ENCODE data around the gene PADI2.

PADI2 gene

GRCh38 chr1:17023102-17023501, 96.1 kb downstream of the PADI2 start:
- no peaks in the 10 kb centered on the region for H3K9me3 ChIP-seq
- H3K27ac ChIP-seq, result no peak overlapping the region
- H3K4me3 ChIP-seq, result no peak overlapping the region
- H3K9ac ChIP-seq, result no peak overlapping the region
- no peak for TF ChIP-seq Cebpa-rat (IDR thresholded peaks at IDR 0.05)
- peaks cover 18% of the 10 kb centered on the region for H3K4me1 ChIP-seq
- peaks cover 99% of the 10 kb centered on the region for H3K36me3 ChIP-seq
- H3K27me3 ChIP-seq, result no peaks in the 10 kb centered on the region
- H4K20me1 ChIP-seq, result peaks cover 20% of the 10 kb centered on the region; the same call in 1 of the 2 replicates
- H3K4me2 ChIP-seq, result no peak overlapping the region

GRCh38 chr1:17021896-17022295, 97.4 kb downstream of the PADI2 start:
- H3K9ac ChIP-seq, result no peak overlapping the region
- no peaks in the 10 kb centered on the region for H3K27me3 ChIP-seq
- peaks cover 8% of the 10 kb centered on the region; the same call in 1 of the 2 replicates for H4K20me1 ChIP-seq
- H3K4me3 ChIP-seq, result no peak overlapping the region
- H3K9me3 ChIP-seq, result no peaks in the 10 kb centered on the region
- peaks cover 18% of the 10 kb centered on the region for H3K4me1 ChIP-seq
- H3K27ac ChIP-seq, result no peak overlapping the region
- no peak for TF ChIP-seq Cebpa-rat (IDR thresholded peaks at IDR 0.05)
- no peak overlapping the region for H3K4me2 ChIP-seq
- peaks cover 95% of the 10 kb centered on the region for H3K36me3 ChIP-seq

GRCh38 chr1:17020502-17020901, 98.7 kb downstream of the PADI2 start:
- H3K4me1 ChIP-seq, result peaks cover 18% of the 10 kb centered on the region
- H3K27me3 ChIP-seq, result no peaks in the 10 kb centered on the region
- peaks cover 81% of the 10 kb centered on the region for H3K36me3 ChIP-seq
- H4K20me1 ChIP-seq, result peaks cover 6% of the 10 kb centered on the region; the same call in 1 of the 2 replicates
- H3K4me2 ChIP-seq, result no peak overlapping the region
- no peak overlapping the region for H3K27ac ChIP-seq
- no peak for TF ChIP-seq Cebpa-rat (IDR thresholded peaks at IDR 0.05)
- H3K9ac ChIP-seq, result no peak overlapping the region
- no peak overlapping the region for H3K4me3 ChIP-seq
- H3K9me3 ChIP-seq, result no peaks in the 10 kb centered on the region

GRCh38 chr1:17018849-17019248, 100.4 kb downstream of the PADI2 start:
- H4K20me1 ChIP-seq, result peaks cover 5% of the 10 kb centered on the region; the same call in 1 of the 2 replicates
- TF ChIP-seq Cebpa-rat (IDR thresholded peaks at IDR 0.05), result no peak
- peaks cover 20% of the 10 kb centered on the region for H3K4me1 ChIP-seq
- no peak overlapping the region for H3K27ac ChIP-seq
- no peak overlapping the region for H3K9ac ChIP-seq
- no peaks in the 10 kb centered on the region for H3K9me3 ChIP-seq
- no peaks in the 10 kb centered on the region for H3K27me3 ChIP-seq
- no peak overlapping the region for H3K4me2 ChIP-seq
- no peak overlapping the region for H3K4me3 ChIP-seq
- peaks cover 66% of the 10 kb centered on the region for H3K36me3 ChIP-seq

GRCh38 chr1:17017435-17017834, 101.8 kb downstream of the PADI2 start:
- no peak overlapping the region for H3K27ac ChIP-seq
- H3K36me3 ChIP-seq, result peaks cover 51% of the 10 kb centered on the region
- H3K27me3 ChIP-seq, result no peaks in the 10 kb centered on the region

More at GRCh38 chr1:17017435-17017834, 101.8 kb downstream of the PADI2 start:
- Histone ChIP-seq H3K4me3 (no peak overlapping the region), H3K4me1 (peaks cover 26% of the 10 kb centered on the region), H4K20me1 (no peaks in the 10 kb centered on the region), H3K4me2 (no peak overlapping the region), H3K9ac (no peak overlapping the region), H3K9me3 (no peaks in the 10 kb centered on the region)
- TF ChIP-seq Cebpa-rat (IDR thresholded peaks at IDR 0.05), result no peak

Measured in BLaER1 (cell line).